Measurements from ENCODE around the gene GRIN2A. TPM values are rescaled to one million over a fixed set of nuclear protein-coding genes. Genes with fewer than 3 reads are reported as not detected.

The GRIN2A gene
- total and polyA plus RNA-seq, 2 experiments from 2014 or later, result 0.42 to 5.5 TPM

DNA sequence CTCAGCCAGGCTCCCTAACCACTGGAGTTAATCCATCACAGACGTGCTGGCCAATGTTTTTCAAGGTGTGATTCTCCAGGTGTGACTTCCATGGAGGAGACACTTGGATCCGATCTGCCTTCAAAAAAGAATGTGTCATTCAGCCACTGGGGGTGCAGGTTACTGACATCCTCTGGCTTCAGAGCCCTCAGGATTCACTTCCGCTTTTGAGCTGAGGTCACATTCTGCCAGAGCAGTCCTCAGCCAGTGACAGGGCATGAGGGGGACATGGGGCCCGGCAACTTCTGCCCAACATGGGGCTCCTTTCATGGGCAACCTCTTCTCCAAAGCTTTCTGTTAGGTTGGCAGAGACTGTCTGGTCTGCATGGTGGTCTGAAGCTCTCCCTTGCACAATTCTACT lies 81.4 kb downstream of the GRIN2A start:
- Histone ChIP-seq H3K27ac (no peak overlapping the region), H3K4me1 (ENCODE audit: low read depth) (no peaks in the 10 kb centered on the region), H3K36me3 (no peaks in the 10 kb centered on the region), H3K9me3 (ENCODE audit: low read depth) (no peaks in the 10 kb centered on the region), H3K4me3 (no peak overlapping the region), H3K27me3 (no peaks in the 10 kb centered on the region)
- no peak for DNase-seq (ENCODE audit: low read depth in 1 of 2, low spot score in 1 of 2)
- TF ChIP-seq, protein P1, sequence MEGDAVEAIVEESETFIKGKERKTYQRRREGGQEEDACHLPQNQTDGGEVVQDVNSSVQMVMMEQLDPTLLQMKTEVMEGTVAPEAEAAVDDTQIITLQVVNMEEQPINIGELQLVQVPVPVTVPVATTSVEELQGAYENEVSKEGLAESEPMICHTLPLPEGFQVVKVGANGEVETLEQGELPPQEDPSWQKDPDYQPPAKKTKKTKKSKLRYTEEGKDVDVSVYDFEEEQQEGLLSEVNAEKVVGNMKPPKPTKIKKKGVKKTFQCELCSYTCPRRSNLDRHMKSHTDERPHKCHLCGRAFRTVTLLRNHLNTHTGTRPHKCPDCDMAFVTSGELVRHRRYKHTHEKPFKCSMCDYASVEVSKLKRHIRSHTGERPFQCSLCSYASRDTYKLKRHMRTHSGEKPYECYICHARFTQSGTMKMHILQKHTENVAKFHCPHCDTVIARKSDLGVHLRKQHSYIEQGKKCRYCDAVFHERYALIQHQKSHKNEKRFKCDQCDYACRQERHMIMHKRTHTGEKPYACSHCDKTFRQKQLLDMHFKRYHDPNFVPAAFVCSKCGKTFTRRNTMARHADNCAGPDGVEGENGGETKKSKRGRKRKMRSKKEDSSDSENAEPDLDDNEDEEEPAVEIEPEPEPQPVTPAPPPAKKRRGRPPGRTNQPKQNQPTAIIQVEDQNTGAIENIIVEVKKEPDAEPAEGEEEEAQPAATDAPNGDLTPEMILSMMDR (IDR thresholded peaks at IDR 0.05; ENCODE audit: low read depth, low read length), result no peak

DNA sequence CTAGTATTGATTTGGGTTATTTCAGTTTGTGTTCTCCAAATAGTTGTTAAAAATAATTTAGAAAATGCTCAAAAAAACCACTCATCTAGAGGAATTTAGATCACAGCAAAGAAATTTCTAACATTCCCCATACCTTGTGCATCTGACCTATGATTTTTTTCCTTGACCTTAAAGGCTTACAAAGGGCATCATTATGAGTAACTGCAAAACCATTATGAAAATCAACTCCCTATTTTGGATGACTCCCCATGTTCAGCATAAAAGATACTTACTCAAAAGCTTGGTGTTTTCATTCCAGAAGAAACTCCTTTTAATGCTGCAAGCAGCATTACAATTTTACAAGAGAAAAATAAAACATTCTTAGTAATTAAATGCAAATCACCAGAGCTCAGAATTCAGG lies 83.2 kb downstream of the GRIN2A start:
- Histone ChIP-seq H3K9me3 (ENCODE audit: low read depth) (no peaks in the 10 kb centered on the region), H3K27ac (no peak overlapping the region), H3K36me3 (no peaks in the 10 kb centered on the region), H3K27me3 (no peaks in the 10 kb centered on the region), H3K4me1 (ENCODE audit: low read depth) (no peaks in the 10 kb centered on the region), H3K4me3 (no peak overlapping the region)
- no peak for DNase-seq (ENCODE audit: low read depth in 1 of 2, low spot score in 1 of 2)
- TF ChIP-seq, protein P1 (IDR thresholded peaks at IDR 0.05; ENCODE audit: low read depth, low read length), result no peak

DNA sequence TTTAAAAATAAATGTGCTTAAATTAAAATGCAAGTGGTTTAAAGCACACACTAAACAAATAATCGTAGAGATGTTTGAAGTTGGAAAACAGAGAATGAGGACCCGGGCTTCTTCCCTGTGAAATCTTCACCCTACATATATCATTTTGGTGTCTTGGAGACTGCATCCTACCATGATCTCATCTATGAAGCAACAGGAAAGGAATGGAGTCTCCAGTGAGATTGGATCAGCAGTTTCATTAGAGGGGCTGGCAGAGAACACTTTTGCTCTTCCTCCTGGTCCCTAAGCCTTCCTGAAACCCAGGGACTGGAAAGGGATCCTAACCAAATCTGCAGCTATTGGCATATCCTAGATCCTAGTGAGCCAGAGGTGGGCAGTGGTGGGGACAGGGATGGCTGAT lies 85.0 kb downstream of the GRIN2A start:
- no peaks in the 10 kb centered on the region for H3K9me3 ChIP-seq (ENCODE audit: low read depth)

GRCh38 chr16:10093576-10093975 lies 88.7 kb downstream of the GRIN2A start:
- DNase-seq (ENCODE audit: low read depth in 1 of 2, low spot score in 1 of 2), result no peak
- TF ChIP-seq, protein P1 (IDR thresholded peaks at IDR 0.05; ENCODE audit: low read depth, low read length), result no peak
- Histone ChIP-seq H3K9me3 (ENCODE audit: low read depth) (no peaks in the 10 kb centered on the region), H3K27me3 (no peaks in the 10 kb centered on the region), H3K4me1 (ENCODE audit: low read depth) (peaks cover 7% of the 10 kb centered on the region), H3K36me3 (no peaks in the 10 kb centered on the region), H3K4me3 (no peak overlapping the region), H3K27ac (no peak overlapping the region)

More for the DNA sequence above, 85.0 kb downstream of the GRIN2A start:
- TF ChIP-seq, protein P1 (IDR thresholded peaks at IDR 0.05; ENCODE audit: low read depth, low read length), result no peak
- Histone ChIP-seq H3K27me3 (no peaks in the 10 kb centered on the region), H3K4me3 (no peak overlapping the region), H3K36me3 (no peaks in the 10 kb centered on the region), H3K27ac (no peak overlapping the region), H3K4me1 (ENCODE audit: low read depth) (no peaks in the 10 kb centered on the region)
- DNase-seq (ENCODE audit: low read depth in 1 of 2, low spot score in 1 of 2), result no peak

DNA sequence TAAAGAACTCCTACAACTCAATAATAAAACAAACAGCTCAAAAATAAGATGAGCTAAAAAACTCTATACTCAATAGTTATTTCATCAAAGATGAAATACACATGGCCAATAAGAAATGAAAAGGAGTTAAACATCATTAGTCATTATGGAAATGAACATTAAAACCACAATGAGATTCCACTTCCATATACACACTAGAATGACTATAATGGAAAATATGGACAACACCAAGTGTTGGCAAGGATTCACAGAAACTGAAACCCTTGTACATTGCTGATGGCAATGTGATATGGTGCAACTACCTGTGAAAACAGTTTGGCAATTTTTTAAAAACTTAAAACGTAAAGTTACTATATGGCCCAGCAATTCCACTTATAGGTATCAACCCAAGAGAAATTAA lies 91.4 kb downstream of the GRIN2A start:
- Histone ChIP-seq H3K27me3 (no peaks in the 10 kb centered on the region), H3K9me3 (ENCODE audit: low read depth) (no peaks in the 10 kb centered on the region), H3K27ac (no peak overlapping the region), H3K36me3 (no peaks in the 10 kb centered on the region), H3K4me3 (no peak overlapping the region), H3K4me1 (ENCODE audit: low read depth) (peaks cover 14% of the 10 kb centered on the region)
- TF ChIP-seq, protein P1 (IDR thresholded peaks at IDR 0.05; ENCODE audit: low read depth, low read length), result no peak
- no peak for DNase-seq (ENCODE audit: low read depth in 1 of 2, low spot score in 1 of 2)

DNA sequence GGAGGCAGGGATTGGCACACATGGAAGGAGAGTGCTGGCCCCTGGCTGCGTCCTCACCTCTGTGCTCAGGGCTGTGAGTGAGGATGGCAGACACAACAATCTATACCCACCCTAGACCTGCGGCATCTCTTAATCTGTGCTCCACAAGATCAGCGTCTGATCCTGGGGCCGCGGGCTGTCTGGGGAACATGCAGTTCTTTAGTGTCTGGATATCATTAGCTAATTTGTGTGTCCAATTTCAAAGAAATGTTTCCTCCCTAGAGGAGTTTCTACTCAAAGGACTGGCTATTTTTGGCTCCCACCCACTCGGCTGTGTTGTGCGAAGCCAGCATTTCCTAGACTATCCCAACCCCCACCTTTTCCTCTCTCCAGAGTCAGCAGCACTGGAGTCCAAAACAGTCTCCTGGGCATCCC lies 93.8 kb downstream of the GRIN2A start:
- DNase-seq (ENCODE audit: low read depth in 1 of 2, low spot score in 1 of 2), result peak in 1 of 2 donors; percentile 82
- Histone ChIP-seq H3K4me3 (no peak overlapping the region), H3K27me3 (no peaks in the 10 kb centered on the region), H3K9me3 (ENCODE audit: low read depth) (no peaks in the 10 kb centered on the region), H3K4me1 (ENCODE audit: low read depth) (peaks cover 21% of the 10 kb centered on the region), H3K36me3 (no peaks in the 10 kb centered on the region), H3K27ac (peak overlapping the region; percentile 87)
- TF ChIP-seq, protein P1 (IDR thresholded peaks at IDR 0.05; ENCODE audit: low read depth, low read length), result no peak

Data from cardiac muscle cell (in vitro differentiated cells and primary cell).